Astrocyte (in vitro differentiated cells and primary cell): ENCODE measurements around the gene HSD17B14. TPM values are rescaled to one million over a fixed set of nuclear protein-coding genes. Genes with fewer than 3 reads are reported as not detected.

Experiments
- DNase-seq: peaks from one replicate; pipeline ENCODE4 v3.0.0-alpha.2; 2010; ENCODE audit warnings: low read depth
- FAIRE-seq: peaks from 2 replicates; lab custom pipeline; 2011; peaks lifted over from hg19 to GRCh38; lab: Jason Lieb, UNC
- H2AFZ ChIP-seq: 2 replicates; pipeline ENCODE4 v1.6.0; 2012; ENCODE audit warnings: low read depth, low read length, inconsistent platforms
- H3K27ac ChIP-seq: 2 replicates; pipeline ENCODE4 v1.5.1; 2011; ENCODE audit warnings: low read depth, low read length, inconsistent platforms
- H3K27me3 ChIP-seq: 2 replicates; pipeline ENCODE4 v1.6.0; 2011; ENCODE audit warnings: low read length, inconsistent platforms; ENCODE audit not compliant: insufficient read depth
- H3K36me3 ChIP-seq: 2 replicates; pipeline ENCODE4 v1.5.1; 2011; ENCODE audit warnings: low read length, inconsistent platforms; ENCODE audit not compliant: insufficient read depth
- H3K4me1 ChIP-seq: 2 replicates; pipeline ENCODE4 v1.5.1; 2011; ENCODE audit warnings: low read length, inconsistent platforms; ENCODE audit not compliant: insufficient read depth
- H3K4me2 ChIP-seq: 2 replicates; pipeline ENCODE4 v1.6.0; 2012; ENCODE audit warnings: low read length, inconsistent platforms
- H3K4me3 ChIP-seq: 2 replicates; pipeline ENCODE4 v1.5.1; 2011; ENCODE audit warnings: low read depth, mild to moderate bottlenecking, low read length, inconsistent platforms; ENCODE audit not compliant: insufficient read depth
- H3K79me2 ChIP-seq: 2 replicates; pipeline ENCODE4 v1.6.0; 2012; ENCODE audit warnings: mild to moderate bottlenecking, low read length, inconsistent platforms; ENCODE audit not compliant: insufficient read depth
- H3K9ac ChIP-seq: 2 replicates; pipeline ENCODE4 v1.6.0; 2012; ENCODE audit warnings: mild to moderate bottlenecking, low read length, inconsistent platforms
- H3K9me3 ChIP-seq: 2 replicates; pipeline ENCODE4 v1.5.1; 2012; ENCODE audit warnings: low read depth, mild to moderate bottlenecking, low read length, inconsistent platforms; ENCODE audit not compliant: insufficient read depth
- H4K20me1 ChIP-seq: 2 replicates; pipeline ENCODE4 v1.6.0; 2012; ENCODE audit warnings: low read length, inconsistent platforms; ENCODE audit not compliant: insufficient read depth
- H3K27ac Mint-ChIP-seq: one replicate; pipeline ENCODE4 v1.8.0; 2021; ENCODE audit warnings: mild to moderate bottlenecking, mixed read lengths; ENCODE audit not compliant: unreplicated experiment
- H3K27me3 Mint-ChIP-seq: one replicate; pipeline ENCODE4 v1.8.0; 2021; ENCODE audit warnings: low read depth, mixed read lengths; ENCODE audit not compliant: unreplicated experiment
- H3K36me3 Mint-ChIP-seq: one replicate; pipeline ENCODE4 v1.8.0; 2021; ENCODE audit warnings: low read depth, mixed read lengths; ENCODE audit not compliant: unreplicated experiment
- H3K4me1 Mint-ChIP-seq: one replicate; pipeline ENCODE4 v1.8.0; 2021; ENCODE audit warnings: low read depth, mixed read lengths; ENCODE audit not compliant: unreplicated experiment
- H3K4me3 Mint-ChIP-seq: one replicate; pipeline ENCODE4 v1.8.0; 2021; ENCODE audit warnings: mild to moderate bottlenecking, moderate library complexity, mixed read lengths; ENCODE audit not compliant: unreplicated experiment
- H3K9me3 Mint-ChIP-seq: one replicate; pipeline ENCODE4 v1.8.0; 2021; ENCODE audit warnings: mild to moderate bottlenecking, mixed read lengths; ENCODE audit not compliant: unreplicated experiment
- CTCF ChIP-seq: IDR thresholded peaks from 2 replicates; pipeline ENCODE4 v1.5.1; 2011; ENCODE audit warnings: low read depth, mild to moderate bottlenecking, inconsistent platforms, low read length, moderate library complexity; ENCODE audit not compliant: insufficient read depth
- EZH2 ChIP-seq: IDR thresholded peaks from 2 replicates; pipeline ENCODE4 v1.6.1; 2012; ENCODE audit warnings: mild to moderate bottlenecking, low read length, inconsistent platforms; ENCODE audit not compliant: insufficient read depth
- total RNA-seq: library from RNA; stranded (reverse); gene quantifications from 2 replicates; pipeline ENCODE4 v1.2.1, GENCODE V29; 2021

The HSD17B14 gene
- total RNA-seq, 1 donor from 2014 or later, result 9.7 TPM

- Histone ChIP-seq H3K9ac (no peak overlapping the region), H3K4me2 (no peak overlapping the region), H3K27me3 (no peaks in the 10 kb centered on the region), H3K79me2 (no peaks in the 10 kb centered on the region), H3K4me1 (peaks cover 7% of the 10 kb centered on the region), H2AFZ (no peak overlapping the region), H4K20me1 (no peaks in the 10 kb centered on the region), H3K36me3 (no peaks in the 10 kb centered on the region), H3K9me3 (no peaks in the 10 kb centered on the region), H3K27ac (no peak overlapping the region), H3K4me3 (no peak overlapping the region)
- Mint-ChIP-seq H3K36me3 (peaks cover 2% of the 10 kb centered on the region), H3K4me3 (no peak overlapping the region), H3K4me1 (peaks cover 6% of the 10 kb centered on the region), H3K27ac (no peak overlapping the region), H3K9me3 (no peaks in the 10 kb centered on the region), H3K27me3 (peaks cover 4% of the 10 kb centered on the region)
- FAIRE-seq (no peak), DNase-seq (no peak)
- TF ChIP-seq EZH2 (no peak), CTCF (no peak)
Observed at GRCh38 chr19:48779636-48780035, 56.7 kb downstream of the HSD17B14 start.

GRCh38 chr19:48777720-48778119 lies 58.6 kb downstream of the HSD17B14 start:
- no peak for FAIRE-seq
- Mint-ChIP-seq H3K4me3 (no peak overlapping the region), H3K9me3 (no peaks in the 10 kb centered on the region), H3K36me3 (peaks cover 2% of the 10 kb centered on the region), H3K27ac (no peak overlapping the region), H3K27me3 (peaks cover under 1% of the 10 kb centered on the region), H3K4me1 (peaks cover 6% of the 10 kb centered on the region)
- Histone ChIP-seq H3K36me3 (no peaks in the 10 kb centered on the region), H3K27ac (no peak overlapping the region), H3K9ac (no peak overlapping the region), H3K4me3 (no peak overlapping the region), H3K27me3 (no peaks in the 10 kb centered on the region), H3K4me2 (no peak overlapping the region), H3K4me1 (peaks cover 7% of the 10 kb centered on the region), H2AFZ (no peak overlapping the region), H3K79me2 (no peaks in the 10 kb centered on the region), H3K9me3 (no peaks in the 10 kb centered on the region), H4K20me1 (no peaks in the 10 kb centered on the region)
- no peak for DNase-seq
- no peak for TF ChIP-seq EZH2
- TF ChIP-seq CTCF, result no peak

- Histone ChIP-seq H3K27ac (no peak overlapping the region), H4K20me1 (no peaks in the 10 kb centered on the region), H3K27me3 (no peaks in the 10 kb centered on the region), H3K9me3 (no peaks in the 10 kb centered on the region), H3K4me1 (peaks cover 7% of the 10 kb centered on the region), H3K4me2 (no peak overlapping the region), H2AFZ (no peak overlapping the region), H3K9ac (no peak overlapping the region), H3K36me3 (no peaks in the 10 kb centered on the region), H3K79me2 (no peaks in the 10 kb centered on the region), H3K4me3 (no peak overlapping the region)
- no peaks in the 10 kb centered on the region for H3K9me3 Mint-ChIP-seq
- no peak for TF ChIP-seq EZH2
- TF ChIP-seq CTCF, result no peak
- H3K27ac Mint-ChIP-seq, result no peak overlapping the region
- FAIRE-seq (no peak), DNase-seq (no peak)
- peaks cover 2% of the 10 kb centered on the region for H3K36me3 Mint-ChIP-seq
- H3K4me1 Mint-ChIP-seq, result peaks cover 6% of the 10 kb centered on the region
- no peak overlapping the region for H3K4me3 Mint-ChIP-seq
- H3K27me3 Mint-ChIP-seq, result peaks cover 3% of the 10 kb centered on the region
Observed at GRCh38 chr19:48777139-48777538, 59.2 kb downstream of the HSD17B14 start.
